Skeletal muscle satellite cell (primary cell): ENCODE measurements around the gene DCHS1.
"Not testable (repeated sequence)": the region's sequence is repeated elsewhere in the genome, so short reads cannot be mapped to it uniquely, and the experiment has no call there.

Source experiments
- H3K27me3 ChIP-seq: 2 replicates; pipeline ENCODE4 v1.7.0; 2013; ENCODE audit warnings: low read length; ENCODE audit not compliant: control insufficient read depth, insufficient read depth
- H3K36me3 ChIP-seq: 2 replicates; pipeline ENCODE4 v1.7.0; 2013; ENCODE audit warnings: mild to moderate bottlenecking, control low read depth, low read length; ENCODE audit not compliant: insufficient read depth
- H3K4me1 ChIP-seq: 2 replicates; pipeline ENCODE4 v1.7.0; 2013; ENCODE audit warnings: low read length; ENCODE audit not compliant: control insufficient read depth, insufficient read depth
- H3K4me2 ChIP-seq: 2 replicates; pipeline ENCODE4 v1.7.0; 2013; ENCODE audit warnings: mild to moderate bottlenecking, low read length
- H3K4me3 ChIP-seq: 2 replicates; pipeline ENCODE4 v1.7.0; 2013; ENCODE audit warnings: low read length
- H3K9ac ChIP-seq: 2 replicates; pipeline ENCODE4 v1.7.0; 2013; ENCODE audit warnings: mild to moderate bottlenecking, low read depth, low read length, moderate library complexity
- H3K9me3 ChIP-seq: replicated peaks from 2 replicates; pipeline ENCODE4 v1.7.0; 2013; ENCODE audit warnings: mild to moderate bottlenecking, control low read depth, low read length

The DCHS1 gene

DNA sequence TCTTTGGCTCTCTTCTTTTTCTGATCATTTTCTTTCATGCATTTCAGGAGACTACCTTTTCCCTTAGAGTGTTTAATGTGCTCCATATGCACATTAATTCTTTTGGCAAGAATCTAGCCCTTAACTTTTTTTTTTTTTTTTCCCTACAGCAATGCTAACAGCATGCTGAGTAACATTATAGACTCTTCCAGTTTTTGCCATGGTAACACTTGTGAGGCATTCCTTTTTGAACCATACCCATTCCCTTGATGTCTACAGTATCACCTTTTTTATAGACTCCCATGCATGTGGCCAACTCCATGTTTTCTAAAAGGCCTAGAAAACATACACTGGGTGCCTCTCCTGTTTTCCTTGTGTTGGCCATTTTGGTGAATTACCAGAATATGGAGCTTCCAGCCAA, 30.4 kb upstream of the DCHS1 start:
- H3K36me3 ChIP-seq = peaks cover 7% of the 10 kb centered on the region
- H3K4me2 ChIP-seq = no peak overlapping the region
- no peak overlapping the region for H3K9ac ChIP-seq
- no peaks in the 10 kb centered on the region for H3K27me3 ChIP-seq
- H3K4me1 ChIP-seq = peaks cover 12% of the 10 kb centered on the region
- H3K4me3 ChIP-seq = no peak overlapping the region
- H3K9me3 ChIP-seq = no peaks in the 10 kb centered on the region

DNA sequence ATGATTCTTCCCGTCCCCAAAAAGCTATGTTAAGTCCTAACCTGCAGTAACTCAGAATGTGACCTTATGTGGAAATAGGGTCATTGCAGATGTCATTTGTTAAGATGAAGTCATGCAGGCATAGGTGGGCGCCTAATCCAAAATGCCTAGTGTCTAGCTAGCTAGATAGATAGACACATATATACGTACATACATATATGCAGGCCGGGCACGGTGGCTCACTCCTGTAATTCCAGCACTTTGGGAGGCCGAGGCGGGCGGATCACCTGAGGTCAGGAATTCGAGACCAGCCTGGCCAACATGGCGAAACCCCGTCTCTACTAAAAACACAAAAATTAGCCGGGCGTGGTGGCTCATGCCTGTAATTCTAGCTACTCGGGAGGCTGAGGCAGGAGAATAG, 28.5 kb upstream of the DCHS1 start:
- Histone ChIP-seq H3K9ac (peak overlapping the region; percentile 89), H3K4me3 (peak overlapping the region; percentile 75), H3K4me1 (peaks cover 15% of the 10 kb centered on the region), H3K36me3 (peaks cover 16% of the 10 kb centered on the region), H3K4me2 (peak overlapping the region; percentile 85)
- H3K9me3 ChIP-seq, H3K27me3 ChIP-seq: not testable (repeated sequence)

DNA sequence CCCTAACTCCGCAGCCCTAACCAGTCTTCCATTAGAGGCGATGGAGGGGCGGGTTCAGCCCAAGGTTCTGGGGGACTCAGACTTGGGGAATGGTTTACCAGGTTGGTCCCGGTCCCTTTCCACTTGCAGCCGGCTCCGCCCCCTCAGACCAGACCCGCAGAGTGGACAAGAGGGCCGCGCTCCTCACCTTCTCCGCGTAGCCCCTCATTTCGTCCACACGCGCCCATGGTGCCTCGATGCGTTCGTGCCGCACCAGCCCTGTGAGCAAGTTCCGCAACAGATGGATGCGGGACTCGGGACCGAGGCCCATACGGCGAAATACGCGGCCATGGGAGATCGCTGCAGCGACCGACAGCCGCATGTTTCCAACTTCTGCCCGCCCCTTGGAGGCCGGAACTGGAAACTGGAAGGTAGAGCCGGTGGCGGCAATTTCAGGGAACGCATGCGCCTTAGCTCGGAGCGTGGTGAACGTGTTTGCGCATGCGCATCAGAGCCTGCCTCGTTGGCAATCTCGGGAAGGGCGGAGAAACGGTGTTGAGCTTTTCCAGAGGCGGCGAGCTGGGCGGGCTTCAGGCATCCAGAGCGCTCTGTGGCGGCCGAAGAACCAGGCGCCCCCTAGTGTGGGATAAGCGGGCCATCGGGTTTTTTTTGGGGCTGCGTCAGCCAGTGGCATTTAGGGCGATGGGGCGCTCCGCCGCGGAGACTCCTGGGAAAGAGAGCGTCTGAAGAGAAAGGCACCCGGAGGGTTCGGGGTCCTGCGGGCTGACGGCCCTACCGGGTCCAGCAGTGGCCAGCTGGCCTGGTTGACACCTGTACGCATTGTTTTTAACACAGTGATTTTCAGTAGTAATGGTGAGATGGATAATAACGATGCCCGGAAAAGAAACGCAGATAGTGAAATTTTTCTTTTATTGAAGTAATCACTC, 27.6 kb upstream of the DCHS1 start, which contains the start of gene MRPL17:
MRPL17 (minus strand) TSS at position 405 of the 926 bp plus-strand sequence; CDS start at position 361, 44 bp downstream.
- H3K4me1 ChIP-seq = peaks cover 15% of the 10 kb centered on the region
- no peaks in the 10 kb centered on the region for H3K27me3 ChIP-seq
- no peaks in the 10 kb centered on the region for H3K9me3 ChIP-seq
- peak within 1 kb of the TSS; percentile 93 for H3K4me2 ChIP-seq
- peak within 1 kb of the TSS; percentile 90 for H3K4me3 ChIP-seq
- peak within 1 kb of the TSS; percentile 89 for H3K9ac ChIP-seq
- H3K36me3 ChIP-seq = peaks cover 16% of the 10 kb centered on the region

DNA sequence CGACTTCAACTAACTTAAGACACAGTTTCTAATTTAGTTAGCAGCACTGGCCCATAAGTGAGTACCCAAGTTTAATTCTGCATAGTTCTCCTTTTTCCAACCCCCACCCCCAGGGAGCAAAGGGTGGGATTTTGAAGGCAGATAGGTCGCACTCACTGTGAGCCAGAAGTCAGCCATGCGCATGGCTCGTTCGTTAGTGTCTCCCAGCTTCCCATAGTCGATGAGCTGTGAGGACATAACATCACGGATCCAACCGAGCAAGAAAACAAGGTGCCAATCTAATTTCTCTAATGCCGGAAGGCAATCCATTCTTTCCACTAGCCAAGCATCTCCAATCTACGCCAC, 27.0 kb upstream of the DCHS1 start:
- Histone ChIP-seq H3K4me2 (peak overlapping the region; percentile 93), H3K27me3 (no peaks in the 10 kb centered on the region), H3K9me3 (no peaks in the 10 kb centered on the region), H3K4me1 (peaks cover 15% of the 10 kb centered on the region), H3K9ac (peak overlapping the region; percentile 88), H3K36me3 (peaks cover 16% of the 10 kb centered on the region), H3K4me3 (peak overlapping the region; percentile 90)

DNA sequence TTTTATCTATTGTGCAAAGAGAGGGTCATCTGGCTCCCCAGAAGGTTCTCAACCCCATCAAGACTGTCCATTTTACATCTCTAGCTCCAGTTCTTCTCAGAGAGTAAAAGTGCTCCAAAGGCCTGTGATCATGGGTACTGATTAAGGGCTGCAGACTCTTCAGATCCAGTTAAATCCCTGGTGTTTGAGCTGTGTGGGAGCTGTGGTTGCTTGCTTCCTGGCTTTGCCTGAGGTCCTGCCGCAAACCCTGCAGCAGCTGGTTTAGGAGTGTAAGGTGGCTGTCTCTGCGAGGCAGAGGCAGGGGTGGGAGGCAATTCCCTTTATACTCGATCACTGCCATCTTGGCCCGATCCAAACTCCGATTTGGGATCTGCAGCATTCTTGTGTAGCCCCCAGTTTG, 26.3 kb upstream of the DCHS1 start:
- Histone ChIP-seq H3K9me3 (no peaks in the 10 kb centered on the region), H3K4me2 (peak overlapping the region; percentile 93), H3K36me3 (peaks cover 16% of the 10 kb centered on the region), H3K4me1 (peaks cover 15% of the 10 kb centered on the region), H3K4me3 (peak overlapping the region; percentile 90), H3K9ac (peak overlapping the region; percentile 88), H3K27me3 (no peaks in the 10 kb centered on the region)

DNA sequence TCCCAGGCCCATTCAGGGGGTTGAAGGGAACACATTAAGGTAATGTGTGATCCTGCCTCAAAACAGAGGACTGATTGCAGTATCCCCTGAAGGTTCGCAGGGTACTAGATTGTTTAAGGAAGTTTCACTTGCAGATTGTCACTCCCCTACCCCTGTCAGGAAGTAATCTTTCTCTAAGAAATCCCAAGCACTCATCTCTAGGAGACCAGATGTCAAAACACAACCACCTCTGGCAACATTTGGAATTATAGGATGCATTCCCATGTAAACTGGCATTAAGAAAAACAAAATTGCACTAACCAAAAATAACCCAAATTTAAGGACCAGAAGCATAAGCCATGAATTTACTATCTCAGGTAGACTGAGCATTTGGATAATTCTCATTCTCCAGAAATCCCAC, 25.9 kb upstream of the DCHS1 start:
- Histone ChIP-seq H3K9me3 (no peaks in the 10 kb centered on the region), H3K27me3 (no peaks in the 10 kb centered on the region), H3K9ac (peak overlapping the region; percentile 88), H3K4me2 (peak overlapping the region; percentile 93), H3K4me1 (peaks cover 15% of the 10 kb centered on the region), H3K4me3 (peak overlapping the region; percentile 90), H3K36me3 (peaks cover 16% of the 10 kb centered on the region)

DNA sequence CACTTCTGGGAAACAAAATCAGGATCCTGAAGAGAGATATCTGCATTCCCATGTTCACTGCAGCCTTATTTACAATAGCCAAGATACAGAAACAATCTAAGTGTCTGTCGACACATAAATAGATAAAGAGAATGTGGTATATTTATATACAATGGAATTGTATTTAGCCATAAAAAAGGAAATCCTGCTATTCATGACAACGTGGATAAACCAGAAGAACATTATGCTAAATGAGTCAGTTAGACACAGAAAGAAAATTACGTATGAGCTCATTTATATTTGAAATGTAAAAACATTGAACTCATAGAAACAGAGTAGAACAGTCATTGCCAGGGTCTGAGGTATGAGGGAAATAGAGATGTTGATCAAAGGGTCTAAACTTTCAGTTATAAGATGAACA, 21.4 kb upstream of the DCHS1 start:
- Histone ChIP-seq H3K9me3 (no peaks in the 10 kb centered on the region), H3K36me3 (peaks cover 16% of the 10 kb centered on the region), H3K9ac (no peak overlapping the region), H3K4me1 (peaks cover 11% of the 10 kb centered on the region), H3K4me3 (no peak overlapping the region), H3K4me2 (no peak overlapping the region), H3K27me3 (no peaks in the 10 kb centered on the region)

DNA sequence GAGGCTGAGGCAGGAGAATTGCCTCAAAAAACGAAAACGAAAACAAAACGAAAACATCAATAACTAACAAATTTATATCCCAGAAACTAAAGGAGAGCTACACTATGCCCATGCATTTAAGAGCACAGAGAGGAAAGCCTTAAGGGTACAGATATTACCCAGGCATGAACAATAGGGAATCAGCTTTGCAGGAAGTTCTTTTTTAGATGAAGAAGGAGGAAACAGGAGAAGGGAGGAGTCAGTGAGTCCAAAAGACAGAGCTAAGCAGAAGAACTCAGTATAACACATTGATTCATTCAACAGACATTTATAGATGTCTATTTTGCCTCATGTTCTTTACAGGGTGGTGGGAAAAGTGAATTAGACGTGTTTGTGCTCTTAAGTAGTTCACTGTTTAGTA, 19.3 kb upstream of the DCHS1 start:
- H3K36me3 ChIP-seq = no peaks in the 10 kb centered on the region
- H3K9ac ChIP-seq = no peak overlapping the region
- no peaks in the 10 kb centered on the region for H3K27me3 ChIP-seq
- no peaks in the 10 kb centered on the region for H3K4me1 ChIP-seq
- no peak overlapping the region for H3K4me3 ChIP-seq
- H3K9me3 ChIP-seq = no peaks in the 10 kb centered on the region
- no peak overlapping the region for H3K4me2 ChIP-seq

DNA sequence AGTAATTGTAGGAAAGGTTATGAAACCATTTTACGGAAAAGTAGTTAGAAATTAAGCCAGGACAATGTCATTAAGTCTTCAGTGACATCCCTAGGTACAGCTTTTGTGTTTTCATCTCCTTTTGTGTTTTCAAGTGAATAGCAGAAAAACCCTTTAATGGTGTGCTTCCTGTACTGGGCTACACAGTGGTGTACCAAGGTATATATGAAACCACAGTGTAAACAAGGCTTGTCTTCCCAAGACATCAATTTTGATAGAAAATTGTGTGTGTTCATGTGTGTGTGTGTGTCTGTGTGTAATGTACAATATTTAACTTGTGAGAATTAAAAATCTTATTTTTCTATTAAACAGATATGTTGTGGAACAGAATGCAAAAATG, 18.6 kb upstream of the DCHS1 start:
- Histone ChIP-seq H3K36me3 (no peaks in the 10 kb centered on the region), H3K4me2 (no peak overlapping the region), H3K4me1 (no peaks in the 10 kb centered on the region), H3K9ac (no peak overlapping the region), H3K9me3 (no peaks in the 10 kb centered on the region), H3K27me3 (no peaks in the 10 kb centered on the region), H3K4me3 (no peak overlapping the region)

DNA sequence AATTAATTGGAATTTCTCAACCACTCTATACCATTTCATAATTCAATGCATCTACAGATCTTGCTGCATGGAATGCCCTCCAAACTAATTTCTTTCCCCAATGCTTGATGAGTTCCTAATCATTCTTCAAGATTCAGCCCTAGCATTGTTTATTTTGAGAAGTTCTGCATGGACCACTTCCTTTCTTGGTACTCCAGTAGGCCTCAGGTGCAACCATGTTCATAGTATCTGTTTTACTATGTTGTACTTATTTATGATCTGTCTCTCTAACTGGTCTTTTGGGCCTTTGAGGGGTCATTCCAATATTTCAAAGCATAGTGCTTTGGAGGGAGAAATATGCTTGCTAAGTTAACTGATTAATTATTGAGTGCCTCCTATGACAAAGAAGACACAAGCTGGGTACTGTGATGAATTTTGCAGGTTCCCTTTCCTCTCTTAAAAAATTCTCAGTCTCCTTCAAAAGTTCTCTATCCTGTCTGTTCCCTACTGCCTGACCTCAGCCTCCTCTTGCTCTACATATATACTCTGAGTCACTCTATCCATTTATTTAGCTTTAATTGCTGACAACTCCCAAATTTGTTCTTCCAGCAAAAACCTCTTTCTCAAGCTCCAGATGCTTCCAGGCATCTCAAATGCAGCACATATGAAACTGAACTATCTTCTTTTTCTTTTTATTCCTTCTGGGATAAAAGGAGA, 18.1 kb upstream of the DCHS1 start:
- Histone ChIP-seq H3K36me3 (no peaks in the 10 kb centered on the region), H3K4me3 (no peak overlapping the region), H3K9ac (no peak overlapping the region), H3K9me3 (no peaks in the 10 kb centered on the region), H3K27me3 (no peaks in the 10 kb centered on the region), H3K4me2 (no peak overlapping the region), H3K4me1 (no peaks in the 10 kb centered on the region)

DNA sequence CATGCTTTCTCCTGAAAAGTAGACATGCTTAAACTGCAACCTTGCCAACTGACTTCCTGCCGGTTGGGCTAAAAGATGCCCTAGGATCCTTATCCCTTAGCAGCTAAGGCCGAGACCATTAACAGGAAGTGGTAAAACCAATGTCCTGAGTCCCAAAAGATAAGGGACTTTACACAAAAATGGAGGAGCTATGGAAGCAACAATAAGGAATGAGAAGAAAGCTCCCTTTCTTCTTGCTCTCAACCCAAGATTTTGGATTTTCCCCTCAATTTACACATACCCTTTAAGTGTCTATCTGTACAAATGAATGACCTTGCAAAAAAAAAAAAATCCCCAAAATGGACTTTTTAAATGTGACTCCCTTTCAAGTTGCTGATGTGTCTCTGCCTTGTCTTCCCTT, 16.4 kb upstream of the DCHS1 start:
- H3K36me3 ChIP-seq = no peaks in the 10 kb centered on the region
- H3K4me2 ChIP-seq = no peak overlapping the region
- H3K9me3 ChIP-seq = no peaks in the 10 kb centered on the region
- no peak overlapping the region for H3K4me3 ChIP-seq
- no peaks in the 10 kb centered on the region for H3K4me1 ChIP-seq
- H3K27me3 ChIP-seq = no peaks in the 10 kb centered on the region
- no peak overlapping the region for H3K9ac ChIP-seq
